IgD-negative memory B cell (primary cell): ENCODE measurements around the gene FKRP. TPM values are rescaled to one million over a fixed set of nuclear protein-coding genes. Genes with fewer than 3 reads are reported as not detected.
A peak's percentile ranks its signal among the peaks of the same experiment; 100 is the strongest.
"Not testable (repeated sequence)": the region's sequence is repeated elsewhere in the genome, so short reads cannot be mapped to it uniquely, and the experiment has no call there.

Source experiments
- H3K27ac Mint-ChIP-seq, 3 donors: one replicate each; pipeline ENCODE4 v1.8.0; 2020 to 2022; ENCODE audit warnings: mild to moderate bottlenecking in 3 of 3, mixed read lengths in 3 of 3, moderate library complexity in 1 of 3
- H3K27me3 Mint-ChIP-seq: one replicate; pipeline ENCODE4 v1.8.0; 2021; ENCODE audit warnings: mixed read lengths
- H3K36me3 Mint-ChIP-seq: one replicate; pipeline ENCODE4 v1.8.0; 2020; ENCODE audit warnings: mild to moderate bottlenecking, mixed read lengths
- H3K4me1 Mint-ChIP-seq, 3 donors: one replicate each; pipeline ENCODE4 v1.8.0; 2020 to 2022; ENCODE audit warnings: mixed read lengths in 3 of 3, mild to moderate bottlenecking in 1 of 3
- H3K4me3 Mint-ChIP-seq, 4 donors: one replicate each; pipeline ENCODE4 v1.8.0; 2020 to 2022; ENCODE audit warnings: mild to moderate bottlenecking in 4 of 4, mixed read lengths in 4 of 4, moderate library complexity in 3 of 4
- H3K9me3 Mint-ChIP-seq, 3 donors: one replicate each; pipeline ENCODE4 v1.8.0; 2020 to 2021; ENCODE audit warnings: mixed read lengths in 3 of 3, mild to moderate bottlenecking in 1 of 3
- polyA plus RNA-seq: library from polyadenylated mRNA; unstranded; fragments of 300-500 nt; fragmentation: Illumina TruSeq; gene quantifications from one replicate; pipeline ENCODE4 v1.2.3, GENCODE V29; 2021

The FKRP gene
- polyA plus RNA-seq, 1 donor from 2014 or later = 5.9 TPM

- peak overlapping the region in 1 of 3 donors; percentile 63 for H3K27ac Mint-ChIP-seq
- no peaks in the 10 kb centered on the region for H3K36me3 Mint-ChIP-seq
- H3K9me3 Mint-ChIP-seq = no peaks in the 10 kb centered on the region
- H3K4me1 Mint-ChIP-seq = peaks cover 0 to 3% (median 2%) of the 10 kb centered on the region in 3 donors
- no peak overlapping the region for H3K4me3 Mint-ChIP-seq
- H3K27me3 Mint-ChIP-seq = no peaks in the 10 kb centered on the region
Measured at GRCh38 chr19:46772170-46773017, 26.5 kb downstream of the FKRP start.

GRCh38 chr19:46773018-46773399 is 27.2 kb downstream of the FKRP start:
- H3K4me1 Mint-ChIP-seq = peaks cover 0 to 3% (median 2%) of the 10 kb centered on the region in 3 donors
- H3K27me3 Mint-ChIP-seq = no peaks in the 10 kb centered on the region
- peak overlapping the region in 2 of 3 donors; percentile 57 to 63 for H3K27ac Mint-ChIP-seq
- no peak overlapping the region for H3K4me3 Mint-ChIP-seq
- no peaks in the 10 kb centered on the region for H3K9me3 Mint-ChIP-seq
- no peaks in the 10 kb centered on the region for H3K36me3 Mint-ChIP-seq

- Mint-ChIP-seq H3K36me3 (no peaks in the 10 kb centered on the region), H3K9me3 (no peaks in the 10 kb centered on the region), H3K27me3 (no peaks in the 10 kb centered on the region), H3K27ac (no peak overlapping the region), H3K4me1 (peaks cover 0 to 6% (median 3%) of the 10 kb centered on the region in 3 donors), H3K4me3 (no peak overlapping the region)
Measured at GRCh38 chr19:46775642-46776258, 29.9 kb downstream of the FKRP start.

- Mint-ChIP-seq H3K27me3 (no peaks in the 10 kb centered on the region), H3K4me3 (no peak overlapping the region), H3K4me1 (peaks cover 0 to 8% (median 2%) of the 10 kb centered on the region in 3 donors), H3K9me3 (no peaks in the 10 kb centered on the region), H3K27ac (peak overlapping the region in 2 of 3 donors; percentile 32 to 50), H3K36me3 (peaks cover 2% of the 10 kb centered on the region)
Measured at GRCh38 chr19:46776927-46777911, 31.4 kb downstream of the FKRP start.

GRCh38 chr19:46777956-46778645 is 32.2 kb downstream of the FKRP start:
- H3K27me3 Mint-ChIP-seq, H3K36me3 Mint-ChIP-seq, H3K9me3 Mint-ChIP-seq, H3K4me1 Mint-ChIP-seq: not testable (repeated sequence)
- Mint-ChIP-seq H3K27ac (peak overlapping the region in 2 of 3 donors; percentile 48 to 50), H3K4me3 (peak overlapping the region in 1 of 4 donors; percentile 32)

- H3K27ac Mint-ChIP-seq = peak overlapping the region; percentile 29 to 73 (median 61)
- H3K36me3 Mint-ChIP-seq = peaks cover 2% of the 10 kb centered on the region
- H3K4me1 Mint-ChIP-seq = peaks cover 23 to 32% (median 29%) of the 10 kb centered on the region in 3 donors
- H3K4me3 Mint-ChIP-seq = peak overlapping the region in 3 of 4 donors; percentile 36 to 78 (median 69)
- no peaks in the 10 kb centered on the region for H3K9me3 Mint-ChIP-seq
- no peaks in the 10 kb centered on the region for H3K27me3 Mint-ChIP-seq
Measured at GRCh38 chr19:46782355-46783019, 36.6 kb downstream of the FKRP start.

GRCh38 chr19:46783670-46784069 is 37.8 kb downstream of the FKRP start:
- peak overlapping the region in 2 of 4 donors; percentile 54 to 88 for H3K4me3 Mint-ChIP-seq
- H3K36me3 Mint-ChIP-seq = peaks cover 2% of the 10 kb centered on the region
- H3K27ac Mint-ChIP-seq = peak overlapping the region; percentile 29 to 93 (median 67)
- peaks cover 23 to 33% (median 31%) of the 10 kb centered on the region in 3 donors for H3K4me1 Mint-ChIP-seq
- H3K9me3 Mint-ChIP-seq = no peaks in the 10 kb centered on the region
- no peaks in the 10 kb centered on the region for H3K27me3 Mint-ChIP-seq

- H3K27ac Mint-ChIP-seq = peak overlapping the region; percentile 95 to 98 (median 96)
- peaks cover 0 to 2% (median 0%) of the 10 kb centered on the region in 3 donors for H3K9me3 Mint-ChIP-seq
- H3K4me1 Mint-ChIP-seq = peaks cover 25 to 34% (median 30%) of the 10 kb centered on the region in 3 donors
- peaks cover 2% of the 10 kb centered on the region for H3K36me3 Mint-ChIP-seq
- no peaks in the 10 kb centered on the region for H3K27me3 Mint-ChIP-seq
- H3K4me3 Mint-ChIP-seq = peak overlapping the region; percentile 91 to 99 (median 93)
Measured at GRCh38 chr19:46784262-46785053, 38.6 kb downstream of the FKRP start.

- Mint-ChIP-seq H3K27ac (peak overlapping the region; percentile 95 to 98 (median 96)), H3K4me1 (peaks cover 25 to 34% (median 30%) of the 10 kb centered on the region in 3 donors), H3K27me3 (no peaks in the 10 kb centered on the region), H3K9me3 (peaks cover 0 to 2% (median 0%) of the 10 kb centered on the region in 3 donors), H3K4me3 (peak overlapping the region; percentile 93 to 99 (median 96)), H3K36me3 (peaks cover 2% of the 10 kb centered on the region)
Measured at GRCh38 chr19:46785054-46785979, 39.5 kb downstream of the FKRP start.

GRCh38 chr19:46785980-46786235 is 40.1 kb downstream of the FKRP start:
- H3K27ac Mint-ChIP-seq = peak overlapping the region; percentile 95 to 98 (median 96)
- peaks cover 25 to 34% (median 30%) of the 10 kb centered on the region in 3 donors for H3K4me1 Mint-ChIP-seq
- peaks cover 0 to 2% (median 0%) of the 10 kb centered on the region in 3 donors for H3K9me3 Mint-ChIP-seq
- peak overlapping the region; percentile 93 to 99 (median 96) for H3K4me3 Mint-ChIP-seq
- H3K27me3 Mint-ChIP-seq = no peaks in the 10 kb centered on the region
- peaks cover 2% of the 10 kb centered on the region for H3K36me3 Mint-ChIP-seq

GRCh38 chr19:46786236-46787039 is 40.6 kb downstream of the FKRP start:
- H3K27me3 Mint-ChIP-seq = no peaks in the 10 kb centered on the region
- peaks cover 2% of the 10 kb centered on the region for H3K36me3 Mint-ChIP-seq
- peaks cover 0 to 2% (median 0%) of the 10 kb centered on the region in 3 donors for H3K9me3 Mint-ChIP-seq
- peaks cover 25 to 34% (median 30%) of the 10 kb centered on the region in 3 donors for H3K4me1 Mint-ChIP-seq
- H3K27ac Mint-ChIP-seq = peak overlapping the region; percentile 95 to 98 (median 96)
- H3K4me3 Mint-ChIP-seq = peak overlapping the region; percentile 93 to 99 (median 96)

GRCh38 chr19:46787040-46787330 is 41.1 kb downstream of the FKRP start:
- H3K36me3 Mint-ChIP-seq = no peaks in the 10 kb centered on the region
- H3K4me1 Mint-ChIP-seq = peaks cover 26 to 34% (median 31%) of the 10 kb centered on the region in 3 donors
- H3K27ac Mint-ChIP-seq = peak overlapping the region; percentile 95 to 98 (median 96)
- no peaks in the 10 kb centered on the region for H3K27me3 Mint-ChIP-seq
- H3K9me3 Mint-ChIP-seq = peaks cover 0 to 2% (median 0%) of the 10 kb centered on the region in 3 donors
- peak overlapping the region; percentile 93 to 99 (median 96) for H3K4me3 Mint-ChIP-seq
